Endothelial cell of umbilical vein (primary cell): ENCODE data around the gene KIF18A. TPM values are rescaled to one million over a fixed set of nuclear protein-coding genes. Genes with fewer than 3 reads are reported as not detected.

Source experiments
- BruUV-seq: library from RNA; stranded (reverse); fragments of 400-500 nt; replicated peaks from 2 replicates; lab custom pipeline; 2021; lab: Mats Ljungman, UMichigan
- CTCF ChIA-PET: fragments of 300-600, 350-600 bp; sonication (Branson Sonifier 250); formaldehyde crosslinking; loops from one replicate; lab custom pipeline; 2021; ENCODE audit warnings: antibody characterized with exemption, inconsistent platforms; lab: Charles Lee
- POLR2A ChIA-PET: fragments of 300-600, 350-600 bp; sonication (Branson Sonifier 250); formaldehyde crosslinking; loops from one replicate; lab custom pipeline; 2021; ENCODE audit warnings: antibody characterized with exemption, inconsistent platforms; lab: Charles Lee
- DNase-seq: peaks from one replicate; pipeline ENCODE4 v3.0.0-alpha.2; 2011; ENCODE audit warnings: low read depth, low spot score
- FAIRE-seq: peaks from 2 replicates; lab custom pipeline; 2011; peaks lifted over from hg19 to GRCh38; lab: Jason Lieb, UNC
- H2AFZ ChIP-seq: 2 replicates; pipeline ENCODE4 v1.6.0; 2012; ENCODE audit warnings: low read depth, low read length, control low read depth, inconsistent platforms
- H3K27ac ChIP-seq: 2 replicates; pipeline ENCODE4 v1.5.1; 2011; ENCODE audit warnings: low read depth, mild to moderate bottlenecking, control low read depth, low read length, moderate library complexity; ENCODE audit not compliant: insufficient read depth
- H3K27me3 ChIP-seq, 2 experiments: 2 replicates each; pipeline versions ENCODE4 v1.6.0 to v1.6.1; 2011; ENCODE audit warnings: low read length in 2 of 2, mixed read lengths in 1 of 2; ENCODE audit not compliant: control insufficient read depth in 2 of 2, insufficient read depth in 2 of 2
- H3K36me3 ChIP-seq, 2 experiments: 2 replicates in 1 of 2; 3 replicates in 1 of 2; pipeline ENCODE4 v1.5.1; 2011; ENCODE audit warnings: low read length in 2 of 2, mild to moderate bottlenecking in 1 of 2, moderate library complexity in 1 of 2; ENCODE audit not compliant: control insufficient read depth in 2 of 2, insufficient read depth in 2 of 2; ENCODE audit errors: extremely low read depth in 1 of 2
- H3K4me1 ChIP-seq: 3 replicates; pipeline ENCODE4 v1.5.1; 2011; ENCODE audit warnings: mild to moderate bottlenecking, low read length; ENCODE audit not compliant: control insufficient read depth, insufficient read depth; ENCODE audit errors: extremely low read depth
- H3K4me2 ChIP-seq: 2 replicates; pipeline ENCODE4 v1.6.1; 2011; ENCODE audit warnings: low read length, control low read depth, mixed read lengths; ENCODE audit not compliant: insufficient read depth
- H3K4me3 ChIP-seq, 3 experiments: fragments of 200-600 bp in 1 of 3; sonication (generic), shearing (Covaris generic) in 1 of 3; replicated peaks in 1 of 3; 2 replicates each; pipeline ENCODE4 v1.5.1; 2011 to 2016; ENCODE audit warnings: control low read depth in 3 of 3, low read length in 3 of 3, mild to moderate bottlenecking in 2 of 3, inconsistent platforms in 1 of 3, low read depth in 1 of 3, moderate library complexity in 1 of 3; ENCODE audit not compliant: insufficient read depth in 1 of 3
- H3K79me2 ChIP-seq: 2 replicates; pipeline ENCODE4 v1.6.0; 2012; ENCODE audit warnings: low read length, inconsistent platforms; ENCODE audit not compliant: control insufficient read depth, insufficient read depth
- H3K9ac ChIP-seq: replicated peaks from 2 replicates; pipeline ENCODE3; 2011; ENCODE audit warnings: low read length, control low read depth; ENCODE audit not compliant: insufficient read depth; ENCODE audit errors: extremely low read depth
- H3K9me1 ChIP-seq: replicated peaks from 3 replicates; pipeline ENCODE4 v1.6.0; 2011; ENCODE audit warnings: mild to moderate bottlenecking, low read length; ENCODE audit not compliant: control insufficient read depth, insufficient read depth; ENCODE audit errors: extremely low read depth
- H3K9me3 ChIP-seq: replicated peaks from 2 replicates; pipeline ENCODE4 v1.5.1; 2012; ENCODE audit warnings: low read length, inconsistent platforms; ENCODE audit not compliant: control insufficient read depth, insufficient read depth
- H4K20me1 ChIP-seq: replicated peaks from 2 replicates; pipeline ENCODE3; 2011; ENCODE audit warnings: mild to moderate bottlenecking, low read length; ENCODE audit not compliant: control insufficient read depth, insufficient read depth; ENCODE audit errors: extremely low read depth
- EZH2 ChIP-seq: IDR thresholded peaks from 2 replicates; pipeline ENCODE4 v1.6.1; 2012; ENCODE audit warnings: borderline replicate concordance, low read depth, mild to moderate bottlenecking, moderate library complexity, low read length, inconsistent platforms; ENCODE audit not compliant: severe bottlenecking
- FOS ChIP-seq: IDR thresholded peaks from 2 replicates; pipeline ENCODE4 v1.6.1; 2011; ENCODE audit warnings: mild to moderate bottlenecking, low read length, moderate library complexity, borderline replicate concordance; ENCODE audit not compliant: insufficient read depth
- GATA2 ChIP-seq: IDR thresholded peaks from 2 replicates; pipeline ENCODE4 v1.7.0; 2011; ENCODE audit warnings: low read depth, mild to moderate bottlenecking, moderate library complexity, mixed read lengths, low read length; ENCODE audit not compliant: insufficient read length, insufficient read depth
- JUN ChIP-seq: IDR thresholded peaks from 2 replicates; pipeline ENCODE4 v1.6.1; 2011; ENCODE audit warnings: borderline replicate concordance, low read depth; ENCODE audit not compliant: insufficient read length, insufficient read depth
- MYC ChIP-seq: IDR thresholded peaks from one replicate; pipeline ENCODE4 v1.6.1; 2011; ENCODE audit warnings: mild to moderate bottlenecking, low read depth, low read length
- POLR2A ChIP-seq: IDR thresholded peaks from 2 replicates; pipeline ENCODE4 v1.6.1; 2012; ENCODE audit warnings: low read depth, mild to moderate bottlenecking, control low read depth, low read length
- POLR2AphosphoS5 ChIP-seq: IDR thresholded peaks from 2 replicates; pipeline ENCODE4 v1.6.1; 2012; ENCODE audit warnings: low read depth, mild to moderate bottlenecking, control low read depth, low read length, moderate library complexity; ENCODE audit not compliant: insufficient read depth
- dilution Hi-C: fragments of 300-500 bp; cut with MboI; formaldehyde crosslinking; loops from one replicate; pipeline ENCODE4 v1.15.0; 2019; ENCODE audit warnings: low sequenced_read_pairs; ENCODE audit not compliant: extremely low pct_ligation_motif_present
- intact Hi-C: fragments of 100-400 bp; cut with micrococcal nuclease; formaldehyde crosslinking; loops from one replicate; pipeline ENCODE4 v1.10.0; 2022
- polyA plus RNA-seq, 4 experiments: library from polyadenylated mRNA; depleted of rRNA in 3 of 4; stranded (reverse) in 3 of 4; unstranded in 1 of 4; fragments of >200 nt; gene quantifications; 2 replicates each; pipeline versions ENCODE4 v1.2.1 to v1.2.3, GENCODE V29; 2011 to 2012; ENCODE audit warnings: missing spikeins in 1 of 4
- total RNA-seq: library from RNA; stranded (reverse); gene quantifications from 2 replicates; pipeline ENCODE4 v1.2.3, GENCODE V29; 2021
- TF ChIP-seq, protein P1 (sequence below), 2 donors: IDR thresholded peaks; 1 replicate in 1 of 2; 2 replicates in 1 of 2; pipeline ENCODE4 v1.5.1; 2011; ENCODE audit warnings: low read length in 2 of 2, mild to moderate bottlenecking in 2 of 2, moderate library complexity in 2 of 2, control low read depth in 1 of 2, inconsistent platforms in 1 of 2, low read depth in 1 of 2; ENCODE audit not compliant: insufficient read depth in 1 of 2; ENCODE audit errors: extremely low read depth in 1 of 2

KIF18A gene
- total and polyA plus RNA-seq, 2 donors (not counting 3 experiments of a cell fraction or from before 2014, with no cell fraction given), result 2.5 to 18.5 TPM

GRCh38 chr11:28098257-28098656 lies 9.7 kb downstream of the KIF18A start:
- no TSS peak for BruUV-seq
- Histone ChIP-seq H3K9ac (no peak overlapping the region), H3K4me3 (no peak overlapping the region), H3K27me3 (no peaks in the 10 kb centered on the region), H3K4me2 (no peak overlapping the region), H3K79me2 (peaks cover 69% of the 10 kb centered on the region), H3K9me3 (no peaks in the 10 kb centered on the region), H4K20me1 (peaks cover 2% of the 10 kb centered on the region), H2AFZ (no peak overlapping the region), H3K4me1 (no peaks in the 10 kb centered on the region), H3K9me1 (no peaks in the 10 kb centered on the region), H3K27ac (no peak overlapping the region), H3K36me3 (peaks cover 0 to 2% of the 10 kb centered on the region in 2 experiments)
- POLR2A ChIA-PET, result no interaction called here
- FAIRE-seq (no peak), DNase-seq (no peak)
- dilution Hi-C loops (no loop called here), intact Hi-C loops (no loop called here)
- TF ChIP-seq MYC (no peak), POLR2AphosphoS5 (no peak), FOS (no peak), POLR2A (no peak), JUN (no peak), GATA2 (no peak), EZH2 (no peak)
- TF ChIP-seq, protein P1, sequence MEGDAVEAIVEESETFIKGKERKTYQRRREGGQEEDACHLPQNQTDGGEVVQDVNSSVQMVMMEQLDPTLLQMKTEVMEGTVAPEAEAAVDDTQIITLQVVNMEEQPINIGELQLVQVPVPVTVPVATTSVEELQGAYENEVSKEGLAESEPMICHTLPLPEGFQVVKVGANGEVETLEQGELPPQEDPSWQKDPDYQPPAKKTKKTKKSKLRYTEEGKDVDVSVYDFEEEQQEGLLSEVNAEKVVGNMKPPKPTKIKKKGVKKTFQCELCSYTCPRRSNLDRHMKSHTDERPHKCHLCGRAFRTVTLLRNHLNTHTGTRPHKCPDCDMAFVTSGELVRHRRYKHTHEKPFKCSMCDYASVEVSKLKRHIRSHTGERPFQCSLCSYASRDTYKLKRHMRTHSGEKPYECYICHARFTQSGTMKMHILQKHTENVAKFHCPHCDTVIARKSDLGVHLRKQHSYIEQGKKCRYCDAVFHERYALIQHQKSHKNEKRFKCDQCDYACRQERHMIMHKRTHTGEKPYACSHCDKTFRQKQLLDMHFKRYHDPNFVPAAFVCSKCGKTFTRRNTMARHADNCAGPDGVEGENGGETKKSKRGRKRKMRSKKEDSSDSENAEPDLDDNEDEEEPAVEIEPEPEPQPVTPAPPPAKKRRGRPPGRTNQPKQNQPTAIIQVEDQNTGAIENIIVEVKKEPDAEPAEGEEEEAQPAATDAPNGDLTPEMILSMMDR (IDR thresholded peaks at IDR 0.05; ENCODE audit: extremely low read depth in 1 of 2, insufficient read depth in 1 of 2, low read depth in 1 of 2, low read length in 2 of 2), result no peak
- CTCF ChIA-PET, result interaction anchor here (0.9 kb wide), 1 partner anchor 8 kb away, joined by 3 read pairs; no protein-coding TSS in a partner anchor
